GM12878 (cell line): ENCODE measurements around the gene PRKCB. TPM values are rescaled to one million over a fixed set of nuclear protein-coding genes. Genes with fewer than 3 reads are reported as not detected.

Experiments used
- ATAC-seq: fragments of 200-7000 bp; cut with Tn5 transposase; 3 replicates; pipeline ENCODE4 v1.9.1; 2020; ENCODE audit warnings: mild to moderate bottlenecking, moderate library complexity
- BruUV-seq: library from RNA; stranded (reverse); fragments of 400-500 nt; replicated peaks from 2 replicates; lab custom pipeline; 2021; lab: Mats Ljungman, UMichigan
- CTCF ChIA-PET: fragments of 300-600 bp; sonication (Branson Sonifier 250); formaldehyde crosslinking; extraction: SDS; loops from one replicate; lab custom pipeline; 2021; ENCODE audit warnings: inconsistent platforms; lab: Yijun Ruan, JAX
- POLR2A ChIA-PET: fragments of 350-600 bp; formaldehyde crosslinking; extraction: SDS; loops from one replicate; lab custom pipeline; 2021; ENCODE audit warnings: inconsistent platforms; lab: Charles Lee
- RAD21 ChIA-PET: fragments of 300-600 bp; sonication (Branson Sonifier 250); formaldehyde crosslinking; loops from one replicate; lab custom pipeline; 2023; ENCODE audit warnings: antibody characterized with exemption; ENCODE audit not compliant: unreplicated experiment; lab: Charles Lee
- SMC1A ChIA-PET: fragments of 300-600 bp; sonication (Branson Sonifier 250); formaldehyde crosslinking; loops from one replicate; lab custom pipeline; 2023; ENCODE audit not compliant: unreplicated experiment, uncharacterized antibody; lab: Charles Lee
- DNase-seq: peaks from one replicate; pipeline ENCODE4 v3.0.0-alpha.2; 2011; ENCODE audit warnings: low read depth, low spot score
- FAIRE-seq: peaks from 3 replicates; lab custom pipeline; 2011; peaks lifted over from hg19 to GRCh38; lab: Jason Lieb, UNC
- H2AFZ ChIP-seq: 2 replicates; pipeline ENCODE4 v1.6.0; 2011; ENCODE audit warnings: low read depth, low read length, control low read depth; ENCODE audit not compliant: control insufficient read depth
- H3K27ac ChIP-seq: 2 replicates; pipeline ENCODE4 v1.5.1; 2011; ENCODE audit warnings: control low read depth; ENCODE audit not compliant: control insufficient read depth, insufficient read depth
- H3K27me3 ChIP-seq, 2 experiments: replicated peaks in 1 of 2; 2 replicates each; pipeline versions ENCODE4 v1.6.0 to v1.6.1; 2011; ENCODE audit warnings: low read length in 1 of 2; ENCODE audit not compliant: control insufficient read depth in 2 of 2, insufficient read depth in 2 of 2
- H3K36me3 ChIP-seq, 2 experiments: 2 replicates each; pipeline ENCODE4 v1.5.1; 2011; ENCODE audit warnings: low read length in 1 of 2; ENCODE audit not compliant: control insufficient read depth in 2 of 2, insufficient read depth in 2 of 2
- H3K4me1 ChIP-seq: 2 replicates; pipeline ENCODE4 v1.6.1; 2011; ENCODE audit warnings: mild to moderate bottlenecking, low read length, moderate library complexity, mixed read lengths; ENCODE audit not compliant: control insufficient read depth, insufficient read depth
- H3K4me2 ChIP-seq: 2 replicates; pipeline ENCODE4 v1.6.0; 2011; ENCODE audit warnings: control low read depth; ENCODE audit not compliant: control insufficient read depth, insufficient read depth
- H3K4me3 ChIP-seq: fragments of 200-600 bp; sonication (generic); 2 replicates; pipeline ENCODE4 v1.5.1; 2016
- H3K79me2 ChIP-seq: 2 replicates; pipeline ENCODE4 v1.6.0; 2011; ENCODE audit warnings: low read length; ENCODE audit not compliant: control insufficient read depth, insufficient read depth
- H3K9ac ChIP-seq: 2 replicates; pipeline ENCODE4 v1.8.0; 2011; ENCODE audit warnings: low read length, control low read depth, mixed read lengths; ENCODE audit not compliant: control insufficient read depth, insufficient read depth
- H3K9me3 ChIP-seq: replicated peaks from 3 replicates; pipeline ENCODE4 v1.5.1; 2011; ENCODE audit warnings: mild to moderate bottlenecking, low read length; ENCODE audit not compliant: control insufficient read depth, insufficient read depth
- H4K20me1 ChIP-seq: 2 replicates; pipeline ENCODE4 v1.6.0; 2011; ENCODE audit not compliant: control insufficient read depth, insufficient read depth
- BCLAF1 ChIP-seq: fragments of 450-650 bp; IDR thresholded peaks from 2 replicates; pipeline ENCODE4 v1.6.1; 2017; ENCODE audit warnings: antibody characterized with exemption, mild to moderate bottlenecking, moderate library complexity
- HDAC6 ChIP-seq: fragments of 200-600 bp; sonication (generic); IDR thresholded peaks from one replicate; pipeline ENCODE4 v1.8.0; 2017; ENCODE audit warnings: antibody characterized with exemption; ENCODE audit not compliant: unreplicated experiment
- IKZF1 ChIP-seq: fragments of 450-650 bp; conservative IDR thresholded peaks from 2 replicates; pipeline ENCODE4 v1.6.1; 2017; ENCODE audit warnings: antibody characterized with exemption, mild to moderate bottlenecking
- JUNB ChIP-seq: IDR thresholded peaks from 2 replicates; pipeline ENCODE4 v1.6.1; 2016; ENCODE audit warnings: antibody characterized with exemption, mild to moderate bottlenecking
- NBN ChIP-seq: fragments of 450-650 bp; IDR thresholded peaks from 2 replicates; pipeline ENCODE4 v1.6.1; 2016
- POLR2A ChIP-seq: IDR thresholded peaks from 2 replicates; pipeline ENCODE4 v1.6.1; 2011; ENCODE audit warnings: low read depth, mild to moderate bottlenecking, low read length
- POU2F2 ChIP-seq: IDR thresholded peaks from 3 replicates; pipeline ENCODE4 v1.6.1; 2011; ENCODE audit warnings: low read depth, mild to moderate bottlenecking, low read length, borderline replicate concordance
- RAD51 ChIP-seq: fragments of 450-650 bp; IDR thresholded peaks from 2 replicates; pipeline ENCODE4 v1.6.1; 2016; ENCODE audit warnings: moderate library complexity, mild to moderate bottlenecking, inconsistent platforms
- SMAD5 ChIP-seq: IDR thresholded peaks from 2 replicates; pipeline ENCODE4 v1.6.1; 2016; ENCODE audit warnings: antibody characterized with exemption, low read depth
- SRF ChIP-seq, 2 experiments: IDR thresholded peaks; 2 replicates each; pipeline ENCODE4 v1.6.1; 2011; ENCODE audit warnings: low read depth in 2 of 2, low read length in 2 of 2, mild to moderate bottlenecking in 1 of 2, moderate library complexity in 1 of 2
- TARDBP ChIP-seq: IDR thresholded peaks from 2 replicates; pipeline ENCODE4 v1.6.1; 2016; ENCODE audit warnings: borderline replicate concordance
- USF1 ChIP-seq: IDR thresholded peaks from 2 replicates; pipeline ENCODE4 v1.6.1; 2011; ENCODE audit warnings: borderline replicate concordance, low read depth, mild to moderate bottlenecking, moderate library complexity, mixed read lengths, low read length; ENCODE audit not compliant: insufficient read depth; ENCODE audit errors: extremely low read length
- YY1 ChIP-seq: IDR thresholded peaks from 2 replicates; pipeline ENCODE4 v1.6.1; 2011; ENCODE audit warnings: low read depth, mild to moderate bottlenecking, low read length
- ZNF274 ChIP-seq: IDR thresholded peaks from one replicate; pipeline ENCODE4 v1.8.0; 2011; ENCODE audit not compliant: insufficient read length, insufficient read depth
- WGBS: methylation state at CpG from one replicate; pipeline ENCODE4 v1.1.6; 2016; ENCODE audit warnings: low lambda C conversion rate; ENCODE audit not compliant: insufficient replicate concordance, insufficient coverage; ENCODE audit errors: missing lambda C conversion rate; 5-methylcytosine and 5-hydroxymethylcytosine counted together
- in situ Hi-C: fragments of 300-500 bp; cut with MboI; formaldehyde crosslinking; loops from 9 replicates; pipeline ENCODE4 v1.14.3; 2018; ENCODE audit warnings: mixed read lengths
- intact Hi-C: fragments of 100-400 bp; cut with micrococcal nuclease; formaldehyde crosslinking; loops from one replicate; pipeline ENCODE4 v1.14.2; 2022; ENCODE audit not compliant: unreplicated experiment
- polyA plus RNA-seq, 11 experiments: library from polyadenylated mRNA; depleted of rRNA in 4 of 11; unstranded in 6 of 11; stranded (reverse) in 5 of 11; fragments of >200 nt; fragmentation: Nextera tagmentation in 4 of 11; fragmentation: Illumina TruSeq in 1 of 11; extraction: Ambion mirVana in 4 of 11; extraction: Trizol in 1 of 11; gene quantifications; 1 replicate in 1 of 11; 2 replicates in 10 of 11; pipeline versions ENCODE4 v1.2.1 to v1.2.3, GENCODE V29; 2011 to 2016; ENCODE audit warnings: inconsistent platforms in 2 of 11, missing spikeins in 2 of 11, low read depth in 1 of 11
- total RNA-seq, 4 experiments: library from RNA; depleted of rRNA in 3 of 4; stranded (reverse); fragments of >200 nt in 3 of 4; fragmentation: Illumina TruSeq in 1 of 4; extraction: Trizol in 1 of 4; gene quantifications; 2 replicates each; pipeline versions ENCODE4 v1.2.1 to v1.2.3, GENCODE V29; 2013 to 2021
- TF ChIP-seq, protein P1 (sequence below): IDR thresholded peaks from 2 replicates; pipeline ENCODE4 v1.6.1; 2012; ENCODE audit warnings: low read length, inconsistent platforms
- TF ChIP-seq, protein P2 (sequence below): IDR thresholded peaks from 2 replicates; pipeline ENCODE4 v1.6.1; 2011; ENCODE audit warnings: low read depth, low read length, improper control_type of control experiment, borderline replicate concordance

The PRKCB gene
- total and polyA plus RNA-seq, 10 of the 15 experiments (the other 5 are each of a cell fraction or from before 2014, with no cell fraction given), result 21.4 to 158 (median 97.3) TPM

DNA sequence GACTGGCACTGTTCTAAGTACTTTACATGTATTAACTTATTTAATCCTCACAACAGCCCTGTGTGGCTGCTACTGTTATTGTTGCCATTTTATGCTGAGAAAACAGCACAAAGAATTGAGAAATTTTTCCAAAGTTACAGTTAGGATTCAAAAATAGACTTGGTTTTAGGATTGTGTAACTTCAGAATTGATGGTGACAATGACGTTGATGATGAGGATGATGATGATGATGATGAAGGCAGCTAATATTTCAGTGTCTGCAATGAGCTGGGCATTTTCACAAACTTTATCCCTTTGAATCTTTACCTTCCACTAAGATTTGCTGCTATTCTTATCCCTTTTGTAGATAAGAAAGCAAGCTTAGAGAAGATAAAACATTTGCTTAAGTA lies 22.1 kb downstream of the PRKCB start (continued):
- TF ChIP-seq, protein P1, sequence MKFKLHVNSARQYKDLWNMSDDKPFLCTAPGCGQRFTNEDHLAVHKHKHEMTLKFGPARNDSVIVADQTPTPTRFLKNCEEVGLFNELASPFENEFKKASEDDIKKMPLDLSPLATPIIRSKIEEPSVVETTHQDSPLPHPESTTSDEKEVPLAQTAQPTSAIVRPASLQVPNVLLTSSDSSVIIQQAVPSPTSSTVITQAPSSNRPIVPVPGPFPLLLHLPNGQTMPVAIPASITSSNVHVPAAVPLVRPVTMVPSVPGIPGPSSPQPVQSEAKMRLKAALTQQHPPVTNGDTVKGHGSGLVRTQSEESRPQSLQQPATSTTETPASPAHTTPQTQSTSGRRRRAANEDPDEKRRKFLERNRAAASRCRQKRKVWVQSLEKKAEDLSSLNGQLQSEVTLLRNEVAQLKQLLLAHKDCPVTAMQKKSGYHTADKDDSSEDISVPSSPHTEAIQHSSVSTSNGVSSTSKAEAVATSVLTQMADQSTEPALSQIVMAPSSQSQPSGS, result no peak
- TF ChIP-seq SRF (IDR thresholded peaks at IDR 0.05; ENCODE audit: low read depth in 2 of 2, low read length in 2 of 2) (no peak), ZNF274 (no peak), IKZF1 (no peak)

GRCh38 chr16:23858542-23858941 lies 22.8 kb downstream of the PRKCB start:
- peaks cover 92% of the 10 kb centered on the region for H3K79me2 ChIP-seq
- no peak overlapping the region for H2AFZ ChIP-seq
- FAIRE-seq (no peak), DNase-seq (no peak), ATAC-seq (no peak)
- peaks cover 89% of the 10 kb centered on the region for H3K4me1 ChIP-seq
- ChIA-PET CTCF (interaction anchor here (1.0 to 11.5 kb wide), 8 partner anchors 9 to 151 kb away, joined by 3 to 134 read pairs (median 17); no protein-coding TSS in a partner anchor), RAD21 (interaction anchor here (0.9 to 9.2 kb wide), 13 partner anchors 9 to 162 kb away, joined by 3 to 177 read pairs (median 8); no protein-coding TSS in a partner anchor), POLR2A (interaction anchor here (0.7 to 3.9 kb wide), 10 partner anchors 9 to 157 kb away, joined by 3 to 26 read pairs (median 6); no protein-coding TSS in a partner anchor), SMC1A (interaction anchor here (0.9 to 27.0 kb wide), 7 partner anchors 10 to 155 kb away, joined by 3 to 468 read pairs (median 22); no protein-coding TSS in a partner anchor)
- intact Hi-C loops, result no loop called here
- peak overlapping the region; percentile 83 for H3K27ac ChIP-seq
- no peaks in the 10 kb centered on the region for H3K27me3 ChIP-seq
- 100% methylated on average over 1 of the region's 1 CpG for WGBS
- in situ Hi-C loops, result loop anchor here (25.0 kb wide), 1 partner anchor 1179 kb away; no protein-coding TSS in a partner anchor
- H3K9ac ChIP-seq, result peak overlapping the region; percentile 12; the same call in 1 of the 2 replicates
- BruUV-seq, result no TSS peak
- H3K9me3 ChIP-seq, result peaks cover 2% of the 10 kb centered on the region
- H3K4me3 ChIP-seq, result no peak overlapping the region
- no peaks in the 10 kb centered on the region for H4K20me1 ChIP-seq
- peaks cover 1 to 13% of the 10 kb centered on the region in 2 experiments; a peak in 3 of 4 replicates for H3K36me3 ChIP-seq
- H3K4me2 ChIP-seq, result peak overlapping the region; percentile 54
- TF ChIP-seq RAD51, result peak; percentile 82
- no peak for TF ChIP-seq JUNB
- no peak for TF ChIP-seq BCLAF1
- TF ChIP-seq POLR2A, result no peak
- TF ChIP-seq TARDBP, result no peak
- peak; percentile 13 for TF ChIP-seq USF1
- TF ChIP-seq, protein P2, sequence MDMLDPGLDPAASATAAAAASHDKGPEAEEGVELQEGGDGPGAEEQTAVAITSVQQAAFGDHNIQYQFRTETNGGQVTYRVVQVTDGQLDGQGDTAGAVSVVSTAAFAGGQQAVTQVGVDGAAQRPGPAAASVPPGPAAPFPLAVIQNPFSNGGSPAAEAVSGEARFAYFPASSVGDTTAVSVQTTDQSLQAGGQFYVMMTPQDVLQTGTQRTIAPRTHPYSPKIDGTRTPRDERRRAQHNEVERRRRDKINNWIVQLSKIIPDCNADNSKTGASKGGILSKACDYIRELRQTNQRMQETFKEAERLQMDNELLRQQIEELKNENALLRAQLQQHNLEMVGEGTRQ, result peak; percentile 6; the same call in 1 of the 2 replicates
- TF ChIP-seq NBN, result no peak
- no peak for TF ChIP-seq HDAC6
- TF ChIP-seq POU2F2, result no peak
- no peak for TF ChIP-seq YY1
- TF ChIP-seq SMAD5, result no peak
